ENCODE measurements around the gene RGS4.

Gene RGS4

DNA sequence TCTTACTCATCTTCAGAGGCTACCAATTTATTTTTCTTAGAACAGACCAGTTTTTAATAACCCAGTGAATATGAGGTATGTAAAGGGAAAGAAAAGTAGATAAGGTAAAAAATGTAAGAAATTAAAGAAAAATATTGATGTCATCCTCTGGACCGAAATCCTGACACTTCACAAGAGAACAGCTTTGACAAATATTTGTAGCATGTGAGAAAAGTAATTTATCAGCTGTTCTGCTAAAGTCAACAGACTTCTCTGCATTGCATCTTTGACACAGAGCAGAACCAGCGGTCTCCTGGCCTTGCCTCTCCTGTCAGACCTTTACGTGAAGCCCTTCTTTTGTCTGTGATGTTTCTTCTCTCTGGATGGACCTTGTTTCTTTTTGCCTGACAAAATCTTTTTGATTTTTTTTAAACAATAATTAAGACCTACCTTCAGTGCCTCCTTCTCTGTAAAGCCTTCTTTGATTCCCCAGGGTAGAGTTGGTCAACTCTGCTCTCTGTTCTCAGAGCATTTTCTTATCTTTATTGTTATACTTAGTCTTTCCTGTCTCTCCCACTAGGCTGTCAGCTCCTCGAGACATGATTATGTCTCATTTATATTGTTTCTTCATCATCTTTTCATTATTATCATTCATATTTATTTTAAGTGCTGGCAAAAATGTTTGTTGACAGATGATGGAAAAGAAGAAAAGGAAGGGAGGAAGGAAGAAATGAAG lies 35.4 kb downstream of the RGS4 start:
- DNase-seq, result no peak

GRCh38 chr1:163106364-163106987 lies 37.3 kb downstream of the RGS4 start:
- no peak for DNase-seq

- DNase-seq, result no peak
Measured at GRCh38 chr1:163107655-163108054, 38.5 kb downstream of the RGS4 start.

- no peak for DNase-seq
Measured at GRCh38 chr1:163115887-163116286, 46.7 kb downstream of the RGS4 start.

DNA sequence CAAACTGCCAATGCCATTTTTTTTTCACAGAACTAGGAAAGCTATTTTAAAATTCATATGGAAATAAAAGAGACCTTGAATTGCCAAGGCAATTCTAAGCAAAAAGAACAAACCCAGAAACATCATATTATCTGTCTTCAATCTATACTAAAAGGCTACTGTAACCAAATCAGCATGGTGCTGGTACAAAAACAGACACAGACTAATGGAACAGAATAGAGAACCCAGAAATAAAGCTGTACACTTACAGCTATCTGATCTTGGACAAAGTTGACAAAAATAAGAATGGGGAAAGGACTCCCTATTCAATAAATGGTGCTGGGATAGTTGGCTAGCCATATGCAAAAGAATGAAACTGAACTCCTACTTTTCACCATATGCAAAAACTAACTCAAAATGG lies 50.5 kb downstream of the RGS4 start:
- no peak for DNase-seq

DNA sequence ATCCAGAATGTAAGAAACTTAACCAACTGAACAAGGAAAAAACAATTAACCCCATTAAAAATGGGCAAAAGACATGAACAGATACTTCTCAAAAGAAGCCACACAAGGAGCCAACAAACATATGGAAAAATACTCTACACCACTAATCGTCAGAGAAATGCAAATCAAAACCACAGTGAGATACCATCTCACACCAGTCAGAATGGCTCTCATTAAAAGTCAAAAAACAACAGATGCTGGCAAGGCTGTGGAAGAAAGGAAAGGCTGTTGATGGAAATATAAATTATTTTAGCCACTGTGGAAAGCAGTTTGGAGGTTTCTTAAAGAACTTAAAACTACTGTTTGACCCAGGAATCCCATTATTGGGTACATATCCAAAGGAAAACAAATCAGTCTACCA lies 51.2 kb downstream of the RGS4 start:
- DNase-seq, result no peak

GRCh38 chr1:163124812-163125211 lies 55.7 kb downstream of the RGS4 start:
- DNase-seq, result no peak

Measured in activated CD4-positive, alpha-beta T cell treated with anti-CD3 and anti-CD28 coated beads, Interleukin-2, amount 50 U/mL, for 16 hours (primary cell).